WERI-Rb-1 (cell line): ENCODE data around the gene HPCAL4.

ENCODE experiments used
- DNase-seq: peaks from one replicate; pipeline ENCODE4 v3.0.0-alpha.2; 2020
- H3K27ac ChIP-seq: fragments of 250-450 bp; sonication (Bioruptor Pico); 2 replicates; pipeline ENCODE4 v1.5.1; 2020; ENCODE audit warnings: mild to moderate bottlenecking, moderate library complexity
- H3K27me3 ChIP-seq: fragments of 250-450 bp; sonication (Bioruptor Pico); 2 replicates; pipeline ENCODE4 v1.5.1; 2021; ENCODE audit warnings: mild to moderate bottlenecking, low read depth, moderate library complexity; ENCODE audit not compliant: insufficient read depth, severe bottlenecking
- H3K36me3 ChIP-seq: fragments of 250-450 bp; sonication (Bioruptor Pico); 2 replicates; pipeline ENCODE4 v1.5.1; 2020; ENCODE audit warnings: mild to moderate bottlenecking, moderate library complexity
- H3K4me3 ChIP-seq: 2 replicates; pipeline ENCODE4 v1.5.1; 2011; ENCODE audit warnings: low read depth, mild to moderate bottlenecking, control low read depth, low read length
- H3K9me3 ChIP-seq: fragments of 250-450 bp; sonication (Bioruptor Pico); 2 replicates; pipeline ENCODE4 v1.5.1; 2021; ENCODE audit warnings: mild to moderate bottlenecking, moderate library complexity; ENCODE audit not compliant: severe bottlenecking
- CTCF ChIP-seq: IDR thresholded peaks from 2 replicates; pipeline ENCODE4 v1.5.1; 2011; ENCODE audit warnings: low read depth, mild to moderate bottlenecking, control low read depth, inconsistent platforms, low read length

Gene HPCAL4

GRCh38 chr1:39639305-39640130 lies 51.7 kb downstream of the HPCAL4 start, which contains the start of gene HEYL:
TSS of gene HEYL (minus strand) at chr1:39639643. CDS start at chr1:39639625, 18 bp downstream.
- peak; percentile 91 for DNase-seq
- peak; percentile 84 for TF ChIP-seq CTCF
- Histone ChIP-seq H3K4me3 (peak within 1 kb of the TSS; percentile 73), H3K9me3 (no peaks in the 10 kb centered on the region), H3K27ac (peak within 1 kb of the TSS; percentile 86), H3K27me3 (no peaks in the 10 kb centered on the region), H3K36me3 (0 out of 2 replicates have a peak, but pooled peaks cover 2% of the 10 kb centered on the region)

- H3K27me3 ChIP-seq = no peaks in the 10 kb centered on the region
- H3K36me3 ChIP-seq = 0 out of 2 replicates have a peak, but pooled peaks cover 2% of the 10 kb centered on the region
- TF ChIP-seq CTCF = no peak
- peak overlapping the region; percentile 73 for H3K4me3 ChIP-seq
- DNase-seq = no peak
- H3K27ac ChIP-seq = peak overlapping the region; percentile 86
- H3K9me3 ChIP-seq = no peaks in the 10 kb centered on the region
These were observed 52.3 kb downstream of the HPCAL4 start for GRCh38 chr1:39638965-39639304.

DNA sequence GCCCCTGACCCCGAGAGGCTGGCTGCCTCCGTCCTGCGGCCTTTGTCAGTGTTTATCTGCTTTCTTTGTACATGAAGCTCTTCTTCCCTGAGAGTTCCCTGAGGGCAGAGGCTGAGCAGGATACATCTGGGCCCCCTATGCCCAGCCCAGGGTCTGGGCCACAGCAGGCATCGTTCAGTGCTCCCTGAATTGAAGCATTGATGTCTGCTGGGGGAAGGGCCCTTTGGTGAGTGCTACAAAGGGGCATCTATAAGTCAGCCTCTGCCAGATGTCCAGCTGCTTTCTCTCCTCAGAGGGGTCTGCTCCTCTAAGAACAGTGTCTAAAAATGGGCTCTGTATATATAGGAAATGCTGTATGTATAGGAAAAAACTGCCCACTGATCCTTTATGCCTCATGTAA lies 53.9 kb downstream of the HPCAL4 start:
- DNase-seq = no peak
- Histone ChIP-seq H3K27me3 (no peaks in the 10 kb centered on the region), H3K9me3 (no peaks in the 10 kb centered on the region), H3K4me3 (no peak overlapping the region), H3K36me3 (peaks cover 3% of the 10 kb centered on the region), H3K27ac (no peak overlapping the region)
- no peak for TF ChIP-seq CTCF

DNA sequence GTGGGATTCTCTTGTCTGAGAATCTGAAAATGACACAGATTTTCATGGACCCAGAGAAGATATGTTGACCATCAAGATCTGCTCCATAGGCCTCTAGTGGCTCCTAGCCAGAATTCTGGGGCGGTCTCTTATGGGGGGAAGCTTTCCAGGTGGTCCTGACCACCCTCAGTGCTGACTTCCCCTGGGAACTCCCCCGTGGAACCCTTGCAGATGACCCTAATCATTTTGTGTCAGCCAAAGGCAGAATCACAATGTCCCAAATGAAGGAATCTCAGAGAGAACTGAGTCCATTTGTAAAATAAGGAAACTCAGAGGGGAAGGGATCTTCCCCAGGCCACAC lies 55.4 kb downstream of the HPCAL4 start:
- H3K4me3 ChIP-seq = peak overlapping the region; percentile 6

DNA sequence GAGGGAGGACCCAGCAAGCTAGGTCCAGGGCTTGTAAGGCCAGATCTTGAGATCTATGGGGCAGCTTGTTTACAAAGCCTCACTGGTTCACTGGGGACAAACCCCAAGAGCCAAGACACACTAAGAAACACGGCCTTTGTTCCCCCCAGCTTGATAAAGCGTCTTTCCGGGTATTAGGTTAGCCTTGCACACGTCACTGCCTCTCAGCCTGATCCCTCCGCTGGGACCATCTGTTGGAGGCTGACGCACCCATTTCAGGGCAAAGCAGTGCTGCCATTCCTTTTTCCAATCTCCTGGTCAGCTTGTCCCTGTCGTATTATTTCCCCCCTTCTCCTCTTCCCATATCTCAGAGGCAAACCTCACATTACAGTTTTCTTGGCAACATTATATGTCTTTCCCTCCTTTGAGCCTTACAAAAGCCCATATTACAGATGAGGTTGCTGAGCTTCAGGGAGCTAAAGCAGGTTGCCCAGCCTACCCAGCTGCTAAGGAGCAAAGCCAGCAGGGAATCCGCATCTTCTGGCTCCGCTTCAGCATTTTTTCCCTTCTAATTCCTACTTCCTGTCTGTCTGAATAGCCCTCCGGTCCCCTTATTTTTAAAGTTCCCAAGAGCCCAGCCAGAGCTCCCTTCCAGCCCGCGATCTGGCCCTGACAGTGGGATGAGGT lies 55.9 kb downstream of the HPCAL4 start:
- peaks cover 24% of the 10 kb centered on the region for H3K36me3 ChIP-seq
- TF ChIP-seq CTCF = no peak
- peak; percentile 90 for DNase-seq
- H3K27ac ChIP-seq = peak overlapping the region; percentile 90
- no peaks in the 10 kb centered on the region for H3K9me3 ChIP-seq
- peak overlapping the region; percentile 9 for H3K4me3 ChIP-seq
- no peaks in the 10 kb centered on the region for H3K27me3 ChIP-seq

More for the DNA sequence above, 55.4 kb downstream of the HPCAL4 start:
- Histone ChIP-seq H3K27me3 (no peaks in the 10 kb centered on the region), H3K36me3 (peaks cover 19% of the 10 kb centered on the region), H3K27ac (peak overlapping the region; percentile 90), H3K9me3 (no peaks in the 10 kb centered on the region)
- no peak for DNase-seq
- TF ChIP-seq CTCF = no peak
